GM23338 (cell line): Measurements from ENCODE around the gene HNF1A. TPM values are rescaled to one million over a fixed set of nuclear protein-coding genes. Genes with fewer than 3 reads are reported as not detected.

Source experiments
- ATAC-seq: fragments of 200-7000 bp; cut with Tn5 transposase; 3 replicates; pipeline ENCODE4 v1.9.1; 2020
- DNase-seq: peaks from one replicate; pipeline ENCODE4 v3.0.0-alpha.2; 2015; ENCODE audit warnings: low spot score
- H2AFZ ChIP-seq: fragments of 200-600 bp; sonication (generic); 2 replicates; pipeline ENCODE4 v1.8.0; 2016; ENCODE audit warnings: antibody characterized with exemption, mild to moderate bottlenecking, moderate library complexity
- H3F3A ChIP-seq: fragments of 200-600 bp; sonication (generic); replicated peaks from 2 replicates; pipeline ENCODE4 v1.8.0; 2017; ENCODE audit warnings: antibody characterized with exemption, mixed run types, low read depth
- H3K27ac ChIP-seq: fragments of 200-600 bp; sonication (generic); 2 replicates; pipeline ENCODE4 v1.6.1; 2016; ENCODE audit warnings: low read depth
- H3K27me3 ChIP-seq: fragments of 200-600 bp; sonication (generic); 2 replicates; pipeline ENCODE4 v1.8.0; 2016; ENCODE audit warnings: mild to moderate bottlenecking, mixed run types, moderate library complexity; ENCODE audit not compliant: insufficient read depth
- H3K36me3 ChIP-seq: fragments of 200-600 bp; sonication (generic); 2 replicates; pipeline ENCODE4 v1.8.0; 2016; ENCODE audit warnings: mild to moderate bottlenecking; ENCODE audit not compliant: insufficient read depth
- H3K4me1 ChIP-seq: fragments of 200-600 bp; sonication (generic); 2 replicates; pipeline ENCODE4 v1.8.0; 2016; ENCODE audit warnings: mild to moderate bottlenecking, moderate library complexity; ENCODE audit not compliant: insufficient read depth
- H3K4me2 ChIP-seq: fragments of 200-600 bp; sonication (generic); 2 replicates; pipeline ENCODE4 v1.7.1; 2017; ENCODE audit warnings: mixed run types
- H3K4me3 ChIP-seq: fragments of 200-600 bp; sonication (generic); 2 replicates; pipeline ENCODE4 v1.6.1; 2016; ENCODE audit warnings: mixed run types
- H3K79me2 ChIP-seq: fragments of 200-600 bp; sonication (generic); replicated peaks from 2 replicates; pipeline ENCODE4 v1.8.0; 2017; ENCODE audit warnings: mild to moderate bottlenecking; ENCODE audit not compliant: insufficient read depth
- H3K9me2 ChIP-seq: fragments of 200-600 bp; sonication (generic); 2 replicates; pipeline ENCODE4 v1.8.0; 2017; ENCODE audit not compliant: insufficient read depth
- H4K20me1 ChIP-seq: fragments of 200-600 bp; sonication (generic); replicated peaks from 2 replicates; pipeline ENCODE4 v1.8.0; 2017; ENCODE audit warnings: mild to moderate bottlenecking; ENCODE audit not compliant: insufficient read depth
- H3K27ac Mint-ChIP-seq: 2 replicates; pipeline ENCODE4 v1.8.0; 2020; ENCODE audit warnings: inconsistent platforms, mild to moderate bottlenecking, moderate library complexity, mixed read lengths
- H3K27me3 Mint-ChIP-seq: 3 replicates; pipeline ENCODE4 v1.8.0; 2022; ENCODE audit warnings: low read depth, mild to moderate bottlenecking, moderate library complexity, mixed read lengths, inconsistent platforms; ENCODE audit not compliant: insufficient read depth, poor library complexity
- H3K36me3 Mint-ChIP-seq: 3 replicates; pipeline ENCODE4 v1.8.0; 2021; ENCODE audit warnings: low read depth, mild to moderate bottlenecking, inconsistent platforms, moderate library complexity, mixed read lengths
- H3K4me1 Mint-ChIP-seq: 3 replicates; pipeline ENCODE4 v1.8.0; 2020; ENCODE audit warnings: mild to moderate bottlenecking, inconsistent platforms, mixed read lengths
- H3K4me3 Mint-ChIP-seq: 3 replicates; pipeline ENCODE4 v1.8.0; 2021; ENCODE audit warnings: moderate library complexity, mild to moderate bottlenecking, inconsistent platforms, mixed read lengths
- H3K9me3 Mint-ChIP-seq: 3 replicates; pipeline ENCODE4 v1.8.0; 2020; ENCODE audit warnings: moderate library complexity, mild to moderate bottlenecking, inconsistent platforms, mixed read lengths
- CREB1 ChIP-seq: fragments of 250-450 bp; sonication (Bioruptor Pico); IDR thresholded peaks from 2 replicates; pipeline ENCODE4 v1.5.0; 2020; ENCODE audit warnings: low read depth, mild to moderate bottlenecking, moderate library complexity
- EZH2 ChIP-seq: fragments of 200-600 bp; sonication (generic); IDR thresholded peaks from one replicate; pipeline ENCODE4 v1.8.0; 2017; ENCODE audit warnings: antibody characterized with exemption, mild to moderate bottlenecking, low read depth; ENCODE audit not compliant: unreplicated experiment
- EZH2phosphoT487 ChIP-seq: fragments of 200-600 bp; sonication (generic); IDR thresholded peaks from one replicate; pipeline ENCODE4 v1.8.1; 2018; ENCODE audit warnings: antibody characterized with exemption; ENCODE audit not compliant: unreplicated experiment
- JUNB ChIP-seq: IDR thresholded peaks from one replicate; pipeline ENCODE4 v1.6.1; 2016; ENCODE audit warnings: antibody characterized with exemption; ENCODE audit not compliant: unreplicated experiment
- NANOG ChIP-seq: IDR thresholded peaks from 2 replicates; pipeline ENCODE4 v1.6.1; 2016; ENCODE audit warnings: antibody characterized with exemption, borderline replicate concordance
- POLR2AphosphoS5 ChIP-seq: IDR thresholded peaks from 2 replicates; pipeline ENCODE4 v1.6.1; 2016; ENCODE audit warnings: antibody characterized with exemption, low read depth
- STAT1 ChIP-seq: IDR thresholded peaks from one replicate; pipeline ENCODE4 v1.6.1; 2016; ENCODE audit warnings: antibody characterized with exemption; ENCODE audit not compliant: unreplicated experiment
- ZNF114 ChIP-seq: fragments of 250-450 bp; sonication (Bioruptor Pico); IDR thresholded peaks from 2 replicates; pipeline ENCODE4 v1.5.0; 2020; ENCODE audit warnings: mild to moderate bottlenecking, moderate library complexity
- ZNF331 ChIP-seq: fragments of 250-450 bp; sonication (Bioruptor Pico); IDR thresholded peaks from 2 replicates; pipeline ENCODE4 v1.5.0; 2020; ENCODE audit warnings: low read depth, mild to moderate bottlenecking, moderate library complexity
- polyA plus RNA-seq: library from polyadenylated mRNA; unstranded; fragments of >200 nt; fragmentation: Nextera tagmentation; extraction: Ambion mirVana; gene quantifications from 2 replicates; pipeline ENCODE4 v1.2.1, GENCODE V29; 2016
- total RNA-seq: library from RNA; depleted of rRNA; stranded (reverse); fragments of >200 nt; shearing (Covaris generic); gene quantifications from 2 replicates; pipeline ENCODE4 v1.2.3, GENCODE V29; 2014
- TF ChIP-seq, protein P1 (sequence below), 2 experiments: fragments of 200-600 bp in 1 of 2; sonication (generic) in 1 of 2; conservative IDR thresholded peaks; 2 replicates each; pipeline versions ENCODE4 v1.5.1 to v1.6.1; 2016 to 2017; ENCODE audit warnings: antibody characterized with exemption in 2 of 2, low read depth in 2 of 2, mild to moderate bottlenecking in 2 of 2, moderate library complexity in 1 of 2
- TF ChIP-seq, protein P2 (sequence below): IDR thresholded peaks from 2 replicates; pipeline ENCODE4 v1.6.1; 2016; ENCODE audit warnings: antibody characterized with exemption

HNF1A gene
- total and polyA plus RNA-seq, 2 experiments from 2014 or later, result 0.11 TPM; not detected in 1

DNA sequence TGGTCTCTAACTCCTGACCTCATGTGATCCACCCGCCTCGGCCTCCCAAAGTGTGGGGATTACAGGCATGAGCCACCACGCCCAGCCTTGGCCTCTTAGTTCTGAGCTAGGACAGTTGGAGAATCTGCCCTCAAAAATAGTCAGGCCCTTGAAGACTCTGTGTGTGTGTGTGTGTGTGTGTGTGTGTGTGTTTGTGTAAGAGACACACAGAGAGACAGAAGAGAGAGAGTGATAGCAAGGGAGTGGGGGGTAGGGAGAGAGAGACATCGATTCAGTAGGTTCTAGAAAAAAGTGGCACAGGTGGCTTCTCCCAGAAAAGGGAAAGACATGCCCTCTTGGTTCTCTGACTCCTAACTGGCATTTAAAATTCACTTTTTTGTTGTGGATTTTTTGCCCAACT is 5.4 kb downstream of the HNF1A start:
- Mint-ChIP-seq H3K27me3 (peaks cover 1% of the 10 kb centered on the region), H3K4me3 (no peak overlapping the region), H3K27ac (peak overlapping the region; percentile 22; the same call in 1 of the 2 replicates), H3K4me1 (peaks cover 19% of the 10 kb centered on the region), H3K9me3 (no peaks in the 10 kb centered on the region; the same call in 2 of the 3 replicates), H3K36me3 (no peaks in the 10 kb centered on the region; the same call in 2 of the 3 replicates)
- Histone ChIP-seq H3K79me2 (no peaks in the 10 kb centered on the region), H4K20me1 (no peaks in the 10 kb centered on the region), H3K27me3 (no peaks in the 10 kb centered on the region), H3K36me3 (no peaks in the 10 kb centered on the region), H3F3A (no peaks in the 10 kb centered on the region), H3K4me3 (no peak overlapping the region), H3K4me1 (peaks cover 9% of the 10 kb centered on the region; the same call in 1 of the 2 replicates), H3K4me2 (no peak overlapping the region), H2AFZ (peak overlapping the region; percentile 39; the same call in 1 of the 2 replicates), H3K9me2 (no peaks in the 10 kb centered on the region), H3K27ac (no peak overlapping the region)
- ATAC-seq (no peak), DNase-seq (no peak)
- TF ChIP-seq POLR2AphosphoS5, result no peak
- no peak for TF ChIP-seq ZNF114
- no peak for TF ChIP-seq EZH2phosphoT487
- TF ChIP-seq, protein P1, sequence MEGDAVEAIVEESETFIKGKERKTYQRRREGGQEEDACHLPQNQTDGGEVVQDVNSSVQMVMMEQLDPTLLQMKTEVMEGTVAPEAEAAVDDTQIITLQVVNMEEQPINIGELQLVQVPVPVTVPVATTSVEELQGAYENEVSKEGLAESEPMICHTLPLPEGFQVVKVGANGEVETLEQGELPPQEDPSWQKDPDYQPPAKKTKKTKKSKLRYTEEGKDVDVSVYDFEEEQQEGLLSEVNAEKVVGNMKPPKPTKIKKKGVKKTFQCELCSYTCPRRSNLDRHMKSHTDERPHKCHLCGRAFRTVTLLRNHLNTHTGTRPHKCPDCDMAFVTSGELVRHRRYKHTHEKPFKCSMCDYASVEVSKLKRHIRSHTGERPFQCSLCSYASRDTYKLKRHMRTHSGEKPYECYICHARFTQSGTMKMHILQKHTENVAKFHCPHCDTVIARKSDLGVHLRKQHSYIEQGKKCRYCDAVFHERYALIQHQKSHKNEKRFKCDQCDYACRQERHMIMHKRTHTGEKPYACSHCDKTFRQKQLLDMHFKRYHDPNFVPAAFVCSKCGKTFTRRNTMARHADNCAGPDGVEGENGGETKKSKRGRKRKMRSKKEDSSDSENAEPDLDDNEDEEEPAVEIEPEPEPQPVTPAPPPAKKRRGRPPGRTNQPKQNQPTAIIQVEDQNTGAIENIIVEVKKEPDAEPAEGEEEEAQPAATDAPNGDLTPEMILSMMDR (conservative IDR thresholded peaks at IDR 0.05; ENCODE audit: low read depth in 2 of 2), result no peak
- no peak for TF ChIP-seq NANOG
- TF ChIP-seq CREB1 (CRISPR knock-in tag), result no peak
- TF ChIP-seq ZNF331, result no peak
- TF ChIP-seq JUNB, result no peak
- TF ChIP-seq STAT1, result no peak

DNA sequence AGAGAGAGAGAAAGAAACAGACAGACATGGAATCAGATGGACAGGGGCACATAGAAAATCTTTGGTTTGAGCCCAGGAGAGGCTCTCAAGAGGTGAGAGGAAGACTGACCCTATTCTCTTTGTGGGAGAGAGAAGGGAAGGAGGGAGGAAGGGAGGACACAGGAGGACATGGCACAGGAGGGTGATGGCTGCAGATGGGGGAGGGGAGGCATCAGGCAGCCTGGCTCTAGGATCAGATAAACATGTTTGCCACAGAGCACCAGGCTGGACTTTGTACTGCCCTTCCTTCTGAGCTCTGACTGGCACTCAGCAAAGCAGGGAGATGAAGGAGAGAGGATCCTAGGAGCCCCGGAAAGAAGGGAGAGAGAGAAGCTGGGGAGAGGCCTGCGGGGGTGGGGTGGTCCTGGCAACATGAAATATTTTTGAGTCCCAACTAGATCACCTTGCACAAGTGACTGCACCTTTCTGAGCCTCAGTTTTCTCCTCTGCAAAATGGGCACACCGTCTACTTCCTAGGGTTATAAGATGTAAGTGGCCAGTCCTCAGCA is 6.1 kb downstream of the HNF1A start:
- no peaks in the 10 kb centered on the region for H3K79me2 ChIP-seq
- no peaks in the 10 kb centered on the region; the same call in 2 of the 3 replicates for H3K36me3 Mint-ChIP-seq
- H3F3A ChIP-seq, result no peaks in the 10 kb centered on the region
- peaks cover under 1% of the 10 kb centered on the region; the same call in 1 of the 3 replicates for H3K9me3 Mint-ChIP-seq
- H3K4me1 Mint-ChIP-seq, result peaks cover 19% of the 10 kb centered on the region
- no peaks in the 10 kb centered on the region for H3K9me2 ChIP-seq
- no peak overlapping the region for H3K4me3 ChIP-seq
- ATAC-seq (peak; percentile 19; the same call in 2 of the 3 replicates), DNase-seq (peak; percentile 26)
- H3K36me3 ChIP-seq, result no peaks in the 10 kb centered on the region
- no peaks in the 10 kb centered on the region for H4K20me1 ChIP-seq
- H3K27me3 ChIP-seq, result no peaks in the 10 kb centered on the region
- H3K27me3 Mint-ChIP-seq, result no peaks in the 10 kb centered on the region
- H3K4me2 ChIP-seq, result 0 out of 2 replicates have a peak overlapping the region, but pooled peaks have one; percentile 6
- H3K27ac Mint-ChIP-seq, result no peak overlapping the region
- H2AFZ ChIP-seq, result peak overlapping the region; percentile 39; the same call in 1 of the 2 replicates
- no peak overlapping the region; the same call in 2 of the 3 replicates for H3K4me3 Mint-ChIP-seq
- TF ChIP-seq POLR2AphosphoS5 (no peak), EZH2phosphoT487 (no peak), EZH2 (no peak), JUNB (no peak)
- TF ChIP-seq, protein P2, sequence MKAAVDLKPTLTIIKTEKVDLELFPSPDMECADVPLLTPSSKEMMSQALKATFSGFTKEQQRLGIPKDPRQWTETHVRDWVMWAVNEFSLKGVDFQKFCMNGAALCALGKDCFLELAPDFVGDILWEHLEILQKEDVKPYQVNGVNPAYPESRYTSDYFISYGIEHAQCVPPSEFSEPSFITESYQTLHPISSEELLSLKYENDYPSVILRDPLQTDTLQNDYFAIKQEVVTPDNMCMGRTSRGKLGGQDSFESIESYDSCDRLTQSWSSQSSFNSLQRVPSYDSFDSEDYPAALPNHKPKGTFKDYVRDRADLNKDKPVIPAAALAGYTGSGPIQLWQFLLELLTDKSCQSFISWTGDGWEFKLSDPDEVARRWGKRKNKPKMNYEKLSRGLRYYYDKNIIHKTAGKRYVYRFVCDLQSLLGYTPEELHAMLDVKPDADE, result no peak
- H3K27ac ChIP-seq, result no peak overlapping the region
- peaks cover 9% of the 10 kb centered on the region; the same call in 1 of the 2 replicates for H3K4me1 ChIP-seq
